H9 (cell line): ENCODE results near the gene RPL22. TPM values are rescaled to one million over a fixed set of nuclear protein-coding genes. Genes with fewer than 3 reads are reported as not detected.

ENCODE experiments used
- DNase-seq: peaks from one replicate; pipeline ENCODE4 v3.0.0-alpha.2; 2017
- H2AFZ ChIP-seq: one replicate; pipeline ENCODE4 v1.6.1; 2013; ENCODE audit warnings: mild to moderate bottlenecking, low read length, control low read depth, moderate library complexity
- H2AK5ac ChIP-seq: 2 replicates; pipeline ENCODE4 v1.6.1; 2013; ENCODE audit warnings: low read length, control low read depth, mixed read lengths; ENCODE audit not compliant: insufficient read length
- H2BK120ac ChIP-seq: one replicate; pipeline ENCODE4 v1.6.1; 2013; ENCODE audit warnings: low read depth, mild to moderate bottlenecking, low read length, control low read depth, inconsistent platforms; ENCODE audit not compliant: poor library complexity, severe bottlenecking
- H2BK12ac ChIP-seq: 2 replicates; pipeline ENCODE4 v1.6.1; 2013; ENCODE audit warnings: low read length, control low read depth, mixed read lengths, low read depth; ENCODE audit not compliant: insufficient read length
- H2BK15ac ChIP-seq: 2 replicates; pipeline ENCODE4 v1.6.1; 2013; ENCODE audit warnings: low read depth, low read length, control low read depth
- H2BK20ac ChIP-seq: one replicate; pipeline ENCODE4 v1.6.1; 2013; ENCODE audit warnings: low read depth, mild to moderate bottlenecking, low read length, control low read depth, inconsistent platforms; ENCODE audit not compliant: poor library complexity, severe bottlenecking
- H2BK5ac ChIP-seq: 2 replicates; pipeline ENCODE4 v1.6.1; 2013; ENCODE audit warnings: low read length, control low read depth, mixed read lengths; ENCODE audit not compliant: insufficient read length
- H3K14ac ChIP-seq: 2 replicates; pipeline ENCODE4 v1.6.1; 2013; ENCODE audit warnings: low read length, control low read depth; ENCODE audit not compliant: insufficient read depth
- H3K18ac ChIP-seq: 2 replicates; pipeline ENCODE4 v1.6.1; 2013; ENCODE audit warnings: low read depth, mild to moderate bottlenecking, mixed read lengths, low read length, control low read depth; ENCODE audit not compliant: insufficient read length
- H3K23ac ChIP-seq: 2 replicates; pipeline ENCODE4 v1.6.1; 2013; ENCODE audit warnings: low read length, control low read depth, mixed read lengths, low read depth; ENCODE audit not compliant: insufficient read length
- H3K23me2 ChIP-seq: 2 replicates; pipeline ENCODE4 v1.6.1; 2013; ENCODE audit warnings: low read depth, mild to moderate bottlenecking, mixed read lengths, low read length, control low read depth; ENCODE audit not compliant: insufficient read length, poor library complexity, severe bottlenecking
- H3K27ac ChIP-seq: 2 replicates; pipeline ENCODE4 v1.5.1; 2013; ENCODE audit warnings: low read length, control low read depth, mixed read lengths, low read depth; ENCODE audit not compliant: insufficient read length
- H3K27me3 ChIP-seq: 2 replicates; pipeline ENCODE4 v1.6.1; 2013; ENCODE audit warnings: low read length, control low read depth, inconsistent platforms; ENCODE audit not compliant: insufficient read depth
- H3K4ac ChIP-seq: 2 replicates; pipeline ENCODE4 v1.6.1; 2013; ENCODE audit warnings: low read depth, mild to moderate bottlenecking, control low read depth, inconsistent platforms, low read length, moderate library complexity
- H3K4me1 ChIP-seq: 2 replicates; pipeline ENCODE4 v1.6.1; 2013; ENCODE audit warnings: low read length, control low read depth, inconsistent platforms; ENCODE audit not compliant: insufficient read depth
- H3K4me2 ChIP-seq: 2 replicates; pipeline ENCODE4 v1.6.1; 2013; ENCODE audit warnings: low read length, control low read depth, mixed read lengths; ENCODE audit not compliant: insufficient read length, insufficient read depth
- H3K56ac ChIP-seq: 2 replicates; pipeline ENCODE4 v1.6.1; 2013; ENCODE audit warnings: low read depth, mild to moderate bottlenecking, mixed read lengths, low read length, control low read depth; ENCODE audit not compliant: insufficient read length
- H3K79me1 ChIP-seq: 2 replicates; pipeline ENCODE4 v1.6.1; 2013; ENCODE audit warnings: low read depth, mild to moderate bottlenecking, moderate library complexity, low read length, control low read depth, inconsistent platforms; ENCODE audit not compliant: insufficient read depth, poor library complexity, severe bottlenecking
- H3K79me2 ChIP-seq: 2 replicates; pipeline ENCODE4 v1.6.1; 2013; ENCODE audit warnings: low read length, control low read depth, inconsistent platforms; ENCODE audit not compliant: insufficient read depth
- H3K9ac ChIP-seq: 2 replicates; pipeline ENCODE4 v1.6.1; 2013; ENCODE audit warnings: low read length, control low read depth, mixed read lengths; ENCODE audit not compliant: insufficient read length; ENCODE audit errors: extremely low read depth
- H3K9me3 ChIP-seq: one replicate; pipeline ENCODE4 v1.6.1; 2013; ENCODE audit warnings: low read depth, low read length, inconsistent platforms; ENCODE audit not compliant: control insufficient read depth
- H3T11ph ChIP-seq: one replicate; pipeline ENCODE4 v1.6.1; 2013; ENCODE audit warnings: mild to moderate bottlenecking, low read length, control low read depth, inconsistent platforms
- H4K20me1 ChIP-seq: one replicate; pipeline ENCODE4 v1.6.1; 2013; ENCODE audit not compliant: control insufficient read depth, insufficient read length, insufficient read depth
- H4K5ac ChIP-seq: 2 replicates; pipeline ENCODE4 v1.6.1; 2013; ENCODE audit warnings: low read depth, mild to moderate bottlenecking, mixed read lengths, low read length, control low read depth; ENCODE audit not compliant: insufficient read length
- H4K8ac ChIP-seq: replicated peaks from 2 replicates; pipeline ENCODE4 v1.6.1; 2013; ENCODE audit warnings: low read length, control low read depth, mixed read lengths, low read depth; ENCODE audit not compliant: insufficient read length
- H4K91ac ChIP-seq: 2 replicates; pipeline ENCODE4 v1.6.1; 2013; ENCODE audit warnings: low read depth, mild to moderate bottlenecking, moderate library complexity, mixed read lengths, low read length, control low read depth; ENCODE audit not compliant: insufficient read length
- H3K27ac Mint-ChIP-seq, 3 experiments: 2 replicates in 2 of 3; 3 replicates in 1 of 3; pipeline ENCODE4 v1.8.0; 2020 to 2021; ENCODE audit warnings: mixed read lengths in 3 of 3, mild to moderate bottlenecking in 1 of 3, moderate library complexity in 1 of 3
- H3K27me3 Mint-ChIP-seq: 2 replicates; pipeline ENCODE4 v1.8.0; 2021; ENCODE audit warnings: low read depth, mild to moderate bottlenecking, moderate library complexity, mixed read lengths
- H3K36me3 Mint-ChIP-seq, 3 experiments: 2 replicates in 2 of 3; 3 replicates in 1 of 3; pipeline ENCODE4 v1.8.0; 2020 to 2021; ENCODE audit warnings: low read depth in 3 of 3, mixed read lengths in 3 of 3; ENCODE audit not compliant: insufficient read depth in 1 of 3
- H3K4me1 Mint-ChIP-seq, 2 experiments: 2 replicates each; pipeline ENCODE4 v1.8.0; 2020; ENCODE audit warnings: mixed read lengths in 2 of 2
- H3K4me3 Mint-ChIP-seq, 2 experiments: 2 replicates in 1 of 2; 3 replicates in 1 of 2; pipeline ENCODE4 v1.8.0; 2020 to 2021; ENCODE audit warnings: mild to moderate bottlenecking in 2 of 2, mixed read lengths in 2 of 2, moderate library complexity in 1 of 2
- H3K9me3 Mint-ChIP-seq, 2 experiments: 2 replicates in 1 of 2; 3 replicates in 1 of 2; pipeline ENCODE4 v1.8.0; 2020; ENCODE audit warnings: mild to moderate bottlenecking in 2 of 2, mixed read lengths in 2 of 2, moderate library complexity in 1 of 2
- CTCF ChIP-seq: fragments of 200-600 bp; sonication (generic); conservative IDR thresholded peaks from 3 replicates; pipeline ENCODE4 v1.8.0; 2021; ENCODE audit warnings: antibody characterized with exemption, mild to moderate bottlenecking
- whole genome bisulfite sequencing: extraction: QIAGEN DNeasy Blood & Tissue Kit; methylation state at CpG from one replicate; pipeline ENCODE4 v1.1.7; 2013; ENCODE audit warnings: missing lambda C conversion rate, low lambda C conversion rate, mixed read lengths; ENCODE audit not compliant: insufficient read length; ENCODE audit errors: extremely low coverage; 5-methylcytosine and 5-hydroxymethylcytosine counted together
- total RNA-seq: library from RNA; stranded (reverse); gene quantifications from 2 replicates; pipeline ENCODE4 v1.2.1, GENCODE V29; 2021

Gene RPL22
- total RNA-seq, 1 experiment from 2014 or later, result 582 TPM

- no peak for DNase-seq
- Histone ChIP-seq H3K18ac (no peak overlapping the region), H2BK15ac (no peak overlapping the region), H3K79me1 (no peaks in the 10 kb centered on the region), H2AFZ (no peak overlapping the region), H3K9ac (no peak overlapping the region), H4K8ac (no peak overlapping the region), H3K14ac (no peak overlapping the region), H4K20me1 (no peaks in the 10 kb centered on the region), H2BK120ac (no peak overlapping the region), H2BK5ac (no peak overlapping the region), H3K27ac (no peak overlapping the region), H3K23me2 (no peaks in the 10 kb centered on the region), H3K79me2 (no peaks in the 10 kb centered on the region), H3K56ac (no peak overlapping the region), H3K9me3 (no peaks in the 10 kb centered on the region), H3K4me2 (no peak overlapping the region), H4K5ac (no peak overlapping the region), H4K91ac (no peak overlapping the region), H3T11ph (no peak overlapping the region), H2BK20ac (no peak overlapping the region), H3K27me3 (no peaks in the 10 kb centered on the region), H3K4ac (no peak overlapping the region), H2BK12ac (no peak overlapping the region), H3K23ac (no peak overlapping the region), H2AK5ac (no peak overlapping the region), H3K4me1 (no peaks in the 10 kb centered on the region)
- H3K27me3 Mint-ChIP-seq, result peaks cover 13% of the 10 kb centered on the region
- no peaks in the 10 kb centered on the region for H3K9me3 Mint-ChIP-seq
- H3K27ac Mint-ChIP-seq, result no peak overlapping the region
- H3K36me3 Mint-ChIP-seq, result no peaks in the 10 kb centered on the region
- H3K4me3 Mint-ChIP-seq, result no peak overlapping the region
- WGBS, result no CpG with 5 or more reads among the region's 15 CpGs
- H3K4me1 Mint-ChIP-seq, result peaks cover 8 to 21% of the 10 kb centered on the region in 2 experiments
- TF ChIP-seq CTCF, result no peak
These were observed 36.0 kb downstream of the RPL22 start for GRCh38 chr1:6163191-6163972.
